ENCODE data around the gene TMEM81. TPM values are rescaled to one million over a fixed set of nuclear protein-coding genes. Genes with fewer than 3 reads are reported as not detected.

Gene TMEM81
- polyA plus RNA-seq, 3 donors, result 0.17 to 1.5 (median 0.36) TPM

GRCh38 chr1:205118752-205119151 lies 34.5 kb upstream of the TMEM81 start:
- peak overlapping the region in 2 of 7 donors; percentile 10 to 23 for H3K27ac Mint-ChIP-seq
- Histone ChIP-seq H4K20me1 (ENCODE audit: insufficient read depth, low read length) (peaks cover 22% of the 10 kb centered on the region), H3K27me3 (ENCODE audit: control insufficient read depth in 2 of 2, insufficient read depth in 2 of 2, low read length in 2 of 2) (no peaks in the 10 kb centered on the region), H3K27ac (ENCODE audit: low read depth in 1 of 2, low read length in 2 of 2) (no peak overlapping the region), H3K4me2 (replicated peaks; ENCODE audit: extremely low read depth, low read length, poor library complexity, severe bottlenecking) (no peak overlapping the region), H3K4me3 (replicated peaks in 1 of 3; ENCODE audit: low read depth in 2 of 3, low read length in 3 of 3) (no peak overlapping the region), H3K79me2 (ENCODE audit: insufficient read depth, low read length) (peaks cover 57% of the 10 kb centered on the region), H3K9ac (ENCODE audit: insufficient read depth, low read length, poor library complexity, severe bottlenecking) (no peak overlapping the region), H2AFZ (ENCODE audit: insufficient read depth, low read depth, low read length, poor library complexity, severe bottlenecking) (no peak overlapping the region), H3K36me3 (replicated peaks in 1 of 2; ENCODE audit: control insufficient read depth in 1 of 2, insufficient read depth in 2 of 2, low read length in 2 of 2) (peaks cover 27 to 45% of the 10 kb centered on the region in 2 donors), H3K9me3 (replicated peaks in 1 of 2; ENCODE audit: control insufficient read depth in 1 of 2, insufficient read depth in 1 of 2, low read length in 2 of 2) (no peaks in the 10 kb centered on the region), H3K4me1 (ENCODE audit: control insufficient read depth in 1 of 2, insufficient read depth in 2 of 2, low read length in 2 of 2) (peaks cover 25% of the 10 kb centered on the region in 2 donors)
- 20% methylated on average over 1 of the region's 2 CpGs for WGBS (ENCODE audit: insufficient coverage)
- H3K4me1 Mint-ChIP-seq, result peaks cover 37% of the 10 kb centered on the region
- H3K36me3 Mint-ChIP-seq, result peaks cover 25 to 34% of the 10 kb centered on the region in 2 donors
- H3K27me3 Mint-ChIP-seq (ENCODE audit: low read depth in 3 of 3), result peaks cover 0 to 2% (median 0%) of the 10 kb centered on the region in 3 donors
- TF ChIP-seq CTCF (IDR thresholded peaks at IDR 0.05), result no peak
- intact Hi-C loops (cut with micrococcal nuclease), result no loop called here
- DNase-seq, result no peak
- H3K9me3 Mint-ChIP-seq, result peaks cover 0 to 2% (median 0%) of the 10 kb centered on the region in 7 donors
- H3K4me3 Mint-ChIP-seq, result no peak overlapping the region

GRCh38 chr1:205111354-205111753 lies 27.1 kb upstream of the TMEM81 start:
- no peaks in the 10 kb centered on the region for H3K4me1 ChIP-seq (ENCODE audit: control insufficient read depth in 1 of 2, insufficient read depth in 2 of 2, low read length in 2 of 2)
- intact Hi-C loops (cut with micrococcal nuclease), result no loop called here
- H3K36me3 ChIP-seq (replicated peaks in 1 of 2; ENCODE audit: control insufficient read depth in 1 of 2, insufficient read depth in 2 of 2, low read length in 2 of 2), result peaks cover 68 to 93% of the 10 kb centered on the region in 2 donors
- no peak for DNase-seq
- TF ChIP-seq CTCF (IDR thresholded peaks at IDR 0.05), result no peak
- Mint-ChIP-seq H3K27ac (no peak overlapping the region), H3K4me1 (no peaks in the 10 kb centered on the region), H3K4me3 (no peak overlapping the region), H3K36me3 (peaks cover 53 to 78% of the 10 kb centered on the region in 2 donors), H3K27me3 (ENCODE audit: low read depth in 3 of 3) (no peaks in the 10 kb centered on the region), H3K9me3 (peaks cover 0 to 3% (median 0%) of the 10 kb centered on the region in 7 donors)
- H3K27ac ChIP-seq (ENCODE audit: low read depth in 1 of 2, low read length in 2 of 2), result peak overlapping the region in 1 of 2 donors; percentile 3
- peaks cover 15% of the 10 kb centered on the region for H3K79me2 ChIP-seq (ENCODE audit: insufficient read depth, low read length)
- no peaks in the 10 kb centered on the region for H3K9me3 ChIP-seq (replicated peaks in 1 of 2; ENCODE audit: control insufficient read depth in 1 of 2, insufficient read depth in 1 of 2, low read length in 2 of 2)
- H3K4me2 ChIP-seq (replicated peaks; ENCODE audit: extremely low read depth, low read length, poor library complexity, severe bottlenecking), result no peak overlapping the region
- H2AFZ ChIP-seq (ENCODE audit: insufficient read depth, low read depth, low read length, poor library complexity, severe bottlenecking), result no peak overlapping the region
- no peak overlapping the region for H3K4me3 ChIP-seq (replicated peaks in 1 of 3; ENCODE audit: low read depth in 2 of 3, low read length in 3 of 3)
- H3K27me3 ChIP-seq (ENCODE audit: control insufficient read depth in 2 of 2, insufficient read depth in 2 of 2, low read length in 2 of 2), result no peaks in the 10 kb centered on the region
- H3K9ac ChIP-seq (ENCODE audit: insufficient read depth, low read length, poor library complexity, severe bottlenecking), result no peak overlapping the region
- H4K20me1 ChIP-seq (ENCODE audit: insufficient read depth, low read length), result peaks cover 6% of the 10 kb centered on the region

Data from CD14-positive monocyte (primary cell).